HG03135 (cell line): Measurements from ENCODE around the gene CLK1.
"Not testable (repeated sequence)": the region's sequence is repeated elsewhere in the genome, so short reads cannot be mapped to it uniquely, and the experiment has no call there.

ENCODE experiments used
- ATAC-seq: cut with Tn5 transposase; IDR thresholded peaks from one replicate; pipeline ENCODE4 v1.9.1; 2021; ENCODE audit warnings: mild to moderate bottlenecking, moderate library complexity; ENCODE audit not compliant: unreplicated experiment

CLK1 gene

GRCh38 chr2:200851398-200852248, 12.8 kb downstream of the CLK1 start:
- no peak for ATAC-seq

GRCh38 chr2:200850512-200851256, 13.8 kb downstream of the CLK1 start:
- no peak for ATAC-seq

GRCh38 chr2:200847939-200848338, 16.5 kb downstream of the CLK1 start:
- no peak for ATAC-seq

- ATAC-seq: no peak
These were observed 17.2 kb downstream of the CLK1 start for GRCh38 chr2:200847269-200847668.

- ATAC-seq: no peak
These were observed 18.7 kb downstream of the CLK1 start for GRCh38 chr2:200845669-200846325.

- ATAC-seq: no peak
These were observed 19.3 kb downstream of the CLK1 start for GRCh38 chr2:200845194-200845593.

- no peak for ATAC-seq
These were observed 20.2 kb downstream of the CLK1 start for GRCh38 chr2:200843993-200844948.

GRCh38 chr2:200839513-200839912, 24.9 kb downstream of the CLK1 start:
- ATAC-seq: no peak

- ATAC-seq: no peak
These were observed 29.8 kb downstream of the CLK1 start for GRCh38 chr2:200834701-200835100.

GRCh38 chr2:200829258-200829655, 35.2 kb downstream of the CLK1 start:
- ATAC-seq: no peak

- ATAC-seq: no peak
These were observed 35.7 kb downstream of the CLK1 start for GRCh38 chr2:200828572-200829257.

- ATAC-seq: no peak
These were observed 36.4 kb downstream of the CLK1 start for GRCh38 chr2:200828104-200828503.

GRCh38 chr2:200821686-200822245, 42.7 kb downstream of the CLK1 start:
- no peak for ATAC-seq

- no peak for ATAC-seq
These were observed 43.8 kb downstream of the CLK1 start for GRCh38 chr2:200820573-200821234.

- not testable (repeated sequence) for ATAC-seq
These were observed 45.7 kb downstream of the CLK1 start for GRCh38 chr2:200818732-200819131.

GRCh38 chr2:200814917-200815316, 49.5 kb downstream of the CLK1 start:
- no peak for ATAC-seq

GRCh38 chr2:200814276-200814815, 50.1 kb downstream of the CLK1 start:
- ATAC-seq: no peak

- peak; percentile 36 for ATAC-seq
These were observed 52.1 kb downstream of the CLK1 start for GRCh38 chr2:200812122-200813022.
